Natural killer cell (primary cell): ENCODE data around the gene TBC1D17. TPM values are rescaled to one million over a fixed set of nuclear protein-coding genes. Genes with fewer than 3 reads are reported as not detected.

Source experiments
- ATAC-seq, 3 donors: fragments of 150-1000 bp in 2 of 3; fragments of 200-7000 bp in 1 of 3; cut with Tn5 transposase; 1 replicate in 1 of 3; 2 replicates in 2 of 3; pipeline ENCODE4 v1.10.0; 2021; ENCODE audit warnings: mild to moderate bottlenecking in 2 of 3, moderate library complexity in 2 of 3
- DNase-seq, 2 donors: peaks; one replicate each; pipeline versions ENCODE4 v3.0.0 to v3.0.0-alpha.2; 2013 to 2021; ENCODE audit warnings: mixed read lengths in 1 of 2
- H3K27ac ChIP-seq: one replicate; pipeline ENCODE4 v1.5.1; 2013; ENCODE audit warnings: mild to moderate bottlenecking, low read length
- H3K27me3 ChIP-seq: one replicate; pipeline ENCODE4 v1.6.1; 2013; ENCODE audit warnings: low read length; ENCODE audit not compliant: control insufficient read depth, insufficient read depth
- H3K36me3 ChIP-seq: one replicate; pipeline ENCODE4 v1.6.1; 2013; ENCODE audit warnings: low read length; ENCODE audit not compliant: control insufficient read depth, insufficient read depth
- H3K4me1 ChIP-seq: one replicate; pipeline ENCODE4 v1.6.1; 2013; ENCODE audit warnings: low read length; ENCODE audit not compliant: control insufficient read depth, insufficient read depth
- H3K4me3 ChIP-seq: one replicate; pipeline ENCODE4 v1.5.1; 2013; ENCODE audit warnings: low read length
- H3K9me3 ChIP-seq: one replicate; pipeline ENCODE4 v1.6.1; 2013; ENCODE audit warnings: low read length; ENCODE audit not compliant: control insufficient read depth, insufficient read depth
- H3K27ac Mint-ChIP-seq, 2 donors: one replicate each; pipeline ENCODE4 v1.8.0; 2022; ENCODE audit warnings: mild to moderate bottlenecking in 2 of 2, mixed read lengths in 2 of 2, moderate library complexity in 1 of 2
- H3K27me3 Mint-ChIP-seq, 2 donors: one replicate each; pipeline ENCODE4 v1.8.0; 2022; ENCODE audit warnings: low read depth in 2 of 2, mixed read lengths in 2 of 2
- H3K36me3 Mint-ChIP-seq: one replicate; pipeline ENCODE4 v1.8.0; 2022; ENCODE audit warnings: mixed read lengths
- H3K4me1 Mint-ChIP-seq, 2 donors: one replicate each; pipeline ENCODE4 v1.8.0; 2022; ENCODE audit warnings: mixed read lengths in 2 of 2
- H3K4me3 Mint-ChIP-seq: one replicate; pipeline ENCODE4 v1.8.0; 2022; ENCODE audit warnings: mild to moderate bottlenecking, moderate library complexity, mixed read lengths
- H3K9me3 Mint-ChIP-seq, 2 donors: one replicate each; pipeline ENCODE4 v1.8.0; 2022; ENCODE audit warnings: mixed read lengths in 2 of 2
- WGBS: methylation state at CpG from one replicate; pipeline ENCODE4 v1.1.7; 2013; ENCODE audit warnings: missing lambda C conversion rate; ENCODE audit not compliant: insufficient coverage; 5-methylcytosine and 5-hydroxymethylcytosine counted together
- intact Hi-C: fragments of 100-400 bp; cut with micrococcal nuclease; formaldehyde crosslinking; loops from one replicate; pipeline ENCODE4 v1.14.2; 2022
- total RNA-seq, 4 donors: library from RNA; stranded (reverse); fragments of 120-200 nt in 1 of 4; gene quantifications; one replicate each; pipeline versions ENCODE4 v1.2.3 to v1.2.4, GENCODE V29; 2013 to 2022
- TF ChIP-seq, protein P1 (sequence below): fragments of 200-600 bp; IDR thresholded peaks from one replicate; pipeline ENCODE4 v1.8.0; 2022; ENCODE audit warnings: antibody characterized with exemption

Gene TBC1D17
- total RNA-seq, 3 donors from 2014 or later (not counting 1 experiment from before 2014, with no cell fraction given): 45.8 to 59.7 (median 54.4) TPM

DNA sequence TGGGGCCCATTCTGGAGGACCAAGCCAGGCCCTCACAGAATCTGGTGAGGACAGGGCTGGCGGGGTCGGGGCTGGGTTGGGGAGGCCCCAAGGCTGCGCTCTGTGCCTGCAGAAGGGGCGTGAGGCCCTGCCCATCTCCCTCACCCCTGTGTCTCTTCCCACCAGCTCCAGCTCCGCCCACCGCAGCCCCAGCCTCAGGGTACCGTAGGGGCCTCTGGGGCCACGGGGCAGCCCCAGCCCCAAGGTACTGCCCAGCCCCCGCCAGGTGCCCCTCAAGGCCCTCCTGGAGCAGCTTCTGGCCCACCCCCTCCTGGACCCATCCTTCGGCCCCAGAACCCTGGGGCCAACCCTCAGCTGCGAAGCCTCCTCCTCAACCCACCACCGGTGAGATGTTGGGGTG is 41.9 kb upstream of the TBC1D17 start:
- intact Hi-C loops: no loop called here
- no peaks in the 10 kb centered on the region for H3K27me3 Mint-ChIP-seq
- no peak for DNase-seq
- Histone ChIP-seq H3K4me1 (no peaks in the 10 kb centered on the region), H3K4me3 (no peak overlapping the region), H3K9me3 (no peaks in the 10 kb centered on the region), H3K36me3 (peaks cover 65% of the 10 kb centered on the region), H3K27me3 (no peaks in the 10 kb centered on the region), H3K27ac (no peak overlapping the region)
- no peak for ATAC-seq
- H3K9me3 Mint-ChIP-seq: no peaks in the 10 kb centered on the region
- 97% methylated on average over 9 of the region's 12 CpGs for WGBS
- no peak overlapping the region for H3K4me3 Mint-ChIP-seq
- TF ChIP-seq, protein P1, sequence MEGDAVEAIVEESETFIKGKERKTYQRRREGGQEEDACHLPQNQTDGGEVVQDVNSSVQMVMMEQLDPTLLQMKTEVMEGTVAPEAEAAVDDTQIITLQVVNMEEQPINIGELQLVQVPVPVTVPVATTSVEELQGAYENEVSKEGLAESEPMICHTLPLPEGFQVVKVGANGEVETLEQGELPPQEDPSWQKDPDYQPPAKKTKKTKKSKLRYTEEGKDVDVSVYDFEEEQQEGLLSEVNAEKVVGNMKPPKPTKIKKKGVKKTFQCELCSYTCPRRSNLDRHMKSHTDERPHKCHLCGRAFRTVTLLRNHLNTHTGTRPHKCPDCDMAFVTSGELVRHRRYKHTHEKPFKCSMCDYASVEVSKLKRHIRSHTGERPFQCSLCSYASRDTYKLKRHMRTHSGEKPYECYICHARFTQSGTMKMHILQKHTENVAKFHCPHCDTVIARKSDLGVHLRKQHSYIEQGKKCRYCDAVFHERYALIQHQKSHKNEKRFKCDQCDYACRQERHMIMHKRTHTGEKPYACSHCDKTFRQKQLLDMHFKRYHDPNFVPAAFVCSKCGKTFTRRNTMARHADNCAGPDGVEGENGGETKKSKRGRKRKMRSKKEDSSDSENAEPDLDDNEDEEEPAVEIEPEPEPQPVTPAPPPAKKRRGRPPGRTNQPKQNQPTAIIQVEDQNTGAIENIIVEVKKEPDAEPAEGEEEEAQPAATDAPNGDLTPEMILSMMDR: no peak
- H3K36me3 Mint-ChIP-seq: no peaks in the 10 kb centered on the region
- H3K27ac Mint-ChIP-seq: no peak overlapping the region
- H3K4me1 Mint-ChIP-seq: peaks cover 15 to 23% of the 10 kb centered on the region in 2 donors

DNA sequence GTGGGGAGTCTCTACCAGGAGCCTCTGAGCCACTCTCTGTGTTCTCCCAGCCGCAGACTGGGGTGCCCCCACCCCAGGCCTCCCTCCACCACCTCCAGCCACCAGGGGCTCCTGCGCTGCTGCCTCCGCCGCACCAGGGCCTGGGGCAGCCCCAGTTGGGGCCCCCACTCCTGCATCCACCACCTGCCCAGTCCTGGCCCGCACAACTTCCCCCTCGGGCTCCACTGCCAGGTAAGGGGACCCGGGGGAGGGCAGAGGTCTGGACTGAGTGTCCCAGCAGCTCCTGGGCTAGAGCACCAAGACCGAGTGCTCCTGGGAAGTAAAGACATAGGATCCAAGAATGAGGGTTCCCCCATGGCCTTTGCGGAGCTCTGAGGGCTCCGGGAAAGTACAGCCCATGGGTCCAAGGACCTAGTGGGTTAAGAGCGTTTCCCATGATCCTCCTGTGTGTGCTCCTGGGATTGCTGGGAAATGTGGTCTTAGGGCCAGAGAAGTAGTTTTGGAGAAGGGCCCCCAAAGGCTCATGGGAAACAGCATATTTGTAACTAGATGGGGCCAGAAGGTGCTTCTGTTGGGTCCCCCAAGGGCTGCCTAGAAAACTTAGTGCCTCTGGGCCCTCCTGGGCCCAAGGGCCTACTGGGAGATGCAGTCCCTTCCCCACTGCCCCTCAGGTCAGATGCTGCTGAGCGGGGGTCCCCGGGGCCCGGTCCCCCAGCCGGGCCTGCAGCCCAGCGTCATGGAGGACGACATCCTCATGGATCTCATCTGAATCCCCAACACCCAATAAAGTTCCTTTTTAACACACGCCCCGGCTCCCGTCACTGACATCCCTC is 41.1 kb upstream of the TBC1D17 start:
- Histone ChIP-seq H3K4me3 (no peak overlapping the region), H3K27me3 (no peaks in the 10 kb centered on the region), H3K4me1 (no peaks in the 10 kb centered on the region), H3K36me3 (peaks cover 57% of the 10 kb centered on the region), H3K9me3 (no peaks in the 10 kb centered on the region), H3K27ac (no peak overlapping the region)
- TF ChIP-seq, protein P1: no peak
- Mint-ChIP-seq H3K4me1 (peaks cover 15 to 23% of the 10 kb centered on the region in 2 donors), H3K4me3 (no peak overlapping the region), H3K27me3 (no peaks in the 10 kb centered on the region), H3K9me3 (no peaks in the 10 kb centered on the region), H3K36me3 (no peaks in the 10 kb centered on the region), H3K27ac (no peak overlapping the region)
- DNase-seq (no peak), ATAC-seq (no peak)
- intact Hi-C loops: no loop called here
- 97% methylated on average over 20 of the region's 20 CpGs for WGBS

DNA sequence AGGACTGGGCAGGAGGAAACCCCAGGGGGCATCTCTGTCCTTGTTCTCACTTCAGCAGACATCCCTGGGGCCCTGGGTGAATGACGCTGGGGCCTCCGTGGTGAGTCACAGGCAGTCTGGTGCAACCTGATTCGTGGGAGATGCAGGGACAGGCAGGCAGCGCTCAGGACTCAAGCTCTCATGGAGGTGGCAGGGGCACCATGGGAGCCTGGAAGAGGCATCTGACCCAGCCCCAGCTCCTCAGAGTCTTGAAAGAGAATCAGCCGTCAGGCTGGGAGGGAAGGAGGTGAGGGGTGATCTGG is 40.5 kb upstream of the TBC1D17 start:
- no peaks in the 10 kb centered on the region for H3K9me3 ChIP-seq
- H3K27ac ChIP-seq: no peak overlapping the region
- Mint-ChIP-seq H3K27me3 (no peaks in the 10 kb centered on the region), H3K36me3 (no peaks in the 10 kb centered on the region), H3K9me3 (no peaks in the 10 kb centered on the region), H3K4me3 (no peak overlapping the region), H3K27ac (peak overlapping the region in 1 of 2 donors; percentile 44), H3K4me1 (peaks cover 15 to 23% of the 10 kb centered on the region in 2 donors)
- DNase-seq (no peak), ATAC-seq (no peak)
- no peaks in the 10 kb centered on the region for H3K27me3 ChIP-seq
- H3K4me3 ChIP-seq: no peak overlapping the region
- WGBS: 97% methylated on average over 5 of the region's 5 CpGs
- intact Hi-C loops: no loop called here
- TF ChIP-seq, protein P1: no peak
- H3K36me3 ChIP-seq: peaks cover 54% of the 10 kb centered on the region
- H3K4me1 ChIP-seq: no peaks in the 10 kb centered on the region

DNA sequence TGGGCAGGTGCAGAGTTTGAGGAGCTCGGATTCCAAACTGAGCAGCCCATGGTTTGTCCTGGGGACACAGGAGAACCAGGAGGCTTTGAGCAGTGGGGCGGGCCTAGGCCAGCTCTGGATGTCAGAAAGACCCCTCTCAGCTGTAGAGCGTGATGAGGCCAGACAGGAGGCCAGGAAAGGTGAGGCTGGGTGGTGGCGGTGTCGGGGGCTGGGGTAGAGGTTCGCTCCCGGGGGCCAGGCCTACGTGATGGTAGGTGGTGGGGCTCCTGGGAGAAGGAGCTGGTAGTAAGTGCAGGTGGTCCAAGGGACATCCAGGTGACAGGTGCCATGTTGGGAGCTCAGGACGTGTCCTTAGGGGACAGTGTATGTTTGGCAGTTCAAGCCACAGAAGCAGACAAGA is 40.1 kb upstream of the TBC1D17 start:
- peak in 1 of 3 donors; percentile 10 for ATAC-seq
- WGBS: 99% methylated on average over 9 of the region's 9 CpGs
- no peak for DNase-seq
- no peaks in the 10 kb centered on the region for H3K4me1 ChIP-seq
- no peaks in the 10 kb centered on the region for H3K9me3 ChIP-seq
- TF ChIP-seq, protein P1: no peak
- H3K9me3 Mint-ChIP-seq: no peaks in the 10 kb centered on the region
- no peaks in the 10 kb centered on the region for H3K27me3 ChIP-seq
- H3K36me3 Mint-ChIP-seq: no peaks in the 10 kb centered on the region
- intact Hi-C loops: no loop called here
- peaks cover 12 to 20% of the 10 kb centered on the region in 2 donors for H3K4me1 Mint-ChIP-seq
- H3K4me3 Mint-ChIP-seq: no peak overlapping the region
- no peaks in the 10 kb centered on the region for H3K27me3 Mint-ChIP-seq
- peak overlapping the region in 1 of 2 donors; percentile 44 for H3K27ac Mint-ChIP-seq
- H3K4me3 ChIP-seq: no peak overlapping the region
- H3K27ac ChIP-seq: no peak overlapping the region
- peaks cover 52% of the 10 kb centered on the region for H3K36me3 ChIP-seq
